Measurements from ENCODE around the gene OBSCN. TPM values are rescaled to one million over a fixed set of nuclear protein-coding genes. Genes with fewer than 3 reads are reported as not detected.

The OBSCN gene
- total and polyA plus RNA-seq, 10 of the 15 experiments (the other 5 are each of a cell fraction or from before 2014, with no cell fraction given), result 0.01 to 0.36 (median 0.08) TPM; not detected in 2

- H4K20me1 ChIP-seq (ENCODE audit: control insufficient read depth, insufficient read depth), result no peaks in the 10 kb centered on the region; the same call in 1 of the 2 replicates
- intact Hi-C loops (cut with micrococcal nuclease; ENCODE audit: unreplicated experiment), result no loop called here
- H3K4me3 ChIP-seq, result no peak overlapping the region
- FAIRE-seq (no peak), DNase-seq (ENCODE audit: low read depth, low spot score) (no peak), ATAC-seq (no peak)
- no peaks in the 10 kb centered on the region for H3K79me2 ChIP-seq (ENCODE audit: control insufficient read depth, insufficient read depth, low read length)
- H2AFZ ChIP-seq (ENCODE audit: control insufficient read depth, low read depth, low read length), result no peak overlapping the region
- H3K4me2 ChIP-seq (ENCODE audit: control insufficient read depth, insufficient read depth), result no peak overlapping the region
- ChIA-PET CTCF (no interaction called here), SMC1A (ENCODE audit: uncharacterized antibody, unreplicated experiment) (no interaction called here), POLR2A (no interaction called here), RAD21 (ENCODE audit: unreplicated experiment) (no interaction called here)
- in situ Hi-C loops (cut with MboI), result no loop called here
- H3K9me3 ChIP-seq (replicated peaks; ENCODE audit: control insufficient read depth, insufficient read depth, low read length), result no peaks in the 10 kb centered on the region
- 39% methylated on average over 19 of the region's 19 CpGs for WGBS (ENCODE audit: insufficient coverage, insufficient replicate concordance, low lambda C conversion rate, missing lambda C conversion rate)
- no peak for TF ChIP-seq SUZ12 (IDR thresholded peaks at IDR 0.05; ENCODE audit: unreplicated experiment)
- no peak for TF ChIP-seq CHD2 (IDR thresholded peaks at IDR 0.05; ENCODE audit: borderline replicate concordance, low read depth, low read length)
- TF ChIP-seq FOXM1 (IDR thresholded peaks at IDR 0.05; ENCODE audit: low read depth, low read length), result no peak
- TF ChIP-seq DPF2 (IDR thresholded peaks at IDR 0.05), result no peak
- TF ChIP-seq BMI1 (IDR thresholded peaks at IDR 0.05; ENCODE audit: borderline replicate concordance), result no peak
- no peak overlapping the region for H3K9ac ChIP-seq (ENCODE audit: control insufficient read depth, insufficient read depth, low read length)
- H3K27me3 ChIP-seq (replicated peaks in 1 of 2; ENCODE audit: control insufficient read depth in 2 of 2, insufficient read depth in 2 of 2, low read length in 1 of 2), result no peaks in the 10 kb centered on the region
- H3K4me1 ChIP-seq (ENCODE audit: control insufficient read depth, insufficient read depth, low read length), result no peaks in the 10 kb centered on the region
- no peaks in the 10 kb centered on the region for H3K36me3 ChIP-seq (ENCODE audit: control insufficient read depth in 2 of 2, insufficient read depth in 2 of 2, low read length in 1 of 2)
- no TSS peak for BruUV-seq (replicated peaks)
- no peak overlapping the region for H3K27ac ChIP-seq (ENCODE audit: control insufficient read depth, insufficient read depth)
These were observed 152.9 kb downstream of the OBSCN start for GRCh38 chr1:228360533-228361313.

- ChIA-PET CTCF (no interaction called here), SMC1A (ENCODE audit: uncharacterized antibody, unreplicated experiment) (no interaction called here), RAD21 (ENCODE audit: unreplicated experiment) (no interaction called here), POLR2A (no interaction called here)
- BruUV-seq (replicated peaks), result no TSS peak
- Histone ChIP-seq H4K20me1 (ENCODE audit: control insufficient read depth, insufficient read depth) (no peaks in the 10 kb centered on the region; the same call in 1 of the 2 replicates), H3K4me2 (ENCODE audit: control insufficient read depth, insufficient read depth) (no peak overlapping the region), H3K9me3 (replicated peaks; ENCODE audit: control insufficient read depth, insufficient read depth, low read length) (no peaks in the 10 kb centered on the region), H2AFZ (ENCODE audit: control insufficient read depth, low read depth, low read length) (no peak overlapping the region), H3K9ac (ENCODE audit: control insufficient read depth, insufficient read depth, low read length) (no peak overlapping the region), H3K27me3 (replicated peaks in 1 of 2; ENCODE audit: control insufficient read depth in 2 of 2, insufficient read depth in 2 of 2, low read length in 1 of 2) (no peaks in the 10 kb centered on the region), H3K4me1 (ENCODE audit: control insufficient read depth, insufficient read depth, low read length) (no peaks in the 10 kb centered on the region), H3K27ac (ENCODE audit: control insufficient read depth, insufficient read depth) (no peak overlapping the region), H3K36me3 (ENCODE audit: control insufficient read depth in 2 of 2, insufficient read depth in 2 of 2, low read length in 1 of 2) (no peaks in the 10 kb centered on the region), H3K4me3 (no peak overlapping the region), H3K79me2 (ENCODE audit: control insufficient read depth, insufficient read depth, low read length) (no peaks in the 10 kb centered on the region)
- FAIRE-seq (no peak), DNase-seq (ENCODE audit: low read depth, low spot score) (no peak), ATAC-seq (no peak)
- intact Hi-C loops (cut with micrococcal nuclease; ENCODE audit: unreplicated experiment) (no loop called here), in situ Hi-C loops (cut with MboI) (no loop called here)
- WGBS (ENCODE audit: insufficient coverage, insufficient replicate concordance, low lambda C conversion rate, missing lambda C conversion rate), result 19% methylated on average over 20 of the region's 26 CpGs
- TF ChIP-seq ZNF384 (IDR thresholded peaks at IDR 0.05; ENCODE audit: borderline replicate concordance, low read depth, low read length) (no peak), ZNF24 (IDR thresholded peaks at IDR 0.05) (no peak), HDAC2 (IDR thresholded peaks at IDR 0.05) (no peak), KDM1A (IDR thresholded peaks at IDR 0.05; ENCODE audit: borderline replicate concordance) (no peak), YBX1 (IDR thresholded peaks at IDR 0.05) (no peak), BMI1 (IDR thresholded peaks at IDR 0.05; ENCODE audit: borderline replicate concordance) (no peak), E4F1 (IDR thresholded peaks at IDR 0.05; ENCODE audit: borderline replicate concordance, partially characterized antibody) (no peak), DPF2 (IDR thresholded peaks at IDR 0.05) (no peak), ATF3 (IDR thresholded peaks at IDR 0.05; ENCODE audit: borderline replicate concordance, extremely low read depth, low read depth, low read length) (no peak), RB1 (IDR thresholded peaks at IDR 0.05; ENCODE audit: borderline replicate concordance) (no peak)
These were observed 153.7 kb downstream of the OBSCN start for GRCh38 chr1:228361314-228362140.
